GM18868 (cell line): ENCODE measurements around the gene FAM241B.
A peak's percentile ranks its signal among the peaks of the same experiment; 100 is the strongest.

Experiments used
- ATAC-seq: cut with Tn5 transposase; IDR thresholded peaks from one replicate; pipeline ENCODE4 v1.9.1; 2021; ENCODE audit warnings: mild to moderate bottlenecking, moderate library complexity; ENCODE audit not compliant: unreplicated experiment

FAM241B gene

GRCh38 chr10:69629897-69630650 is at the start of gene FAM241B:
FAM241B (plus strand) TSS chr10:69630247; CDS start chr10:69631744, 1,497 bp downstream.
- ATAC-seq = peak; percentile 52

GRCh38 chr10:69580435-69580834 is 49.6 kb upstream of the FAM241B start:
- no peak for ATAC-seq

GRCh38 chr10:69583106-69583505 is 46.9 kb upstream of the FAM241B start:
- no peak for ATAC-seq

GRCh38 chr10:69584624-69585023 is 45.4 kb upstream of the FAM241B start:
- no peak for ATAC-seq

- ATAC-seq = no peak
Measured at GRCh38 chr10:69588358-69588757, 41.7 kb upstream of the FAM241B start.

- no peak for ATAC-seq
Measured at GRCh38 chr10:69600761-69601330, 29.2 kb upstream of the FAM241B start.

- no peak for ATAC-seq
Measured at GRCh38 chr10:69609077-69609476, 21.0 kb upstream of the FAM241B start.

GRCh38 chr10:69612760-69613159 is 17.3 kb upstream of the FAM241B start:
- ATAC-seq = no peak

- no peak for ATAC-seq
Measured at GRCh38 chr10:69614130-69614529, 15.9 kb upstream of the FAM241B start.

GRCh38 chr10:69616358-69616757 is 13.7 kb upstream of the FAM241B start:
- no peak for ATAC-seq

GRCh38 chr10:69618746-69619145 is 11.3 kb upstream of the FAM241B start:
- no peak for ATAC-seq

- ATAC-seq = no peak
Measured at GRCh38 chr10:69619626-69620025, 10.4 kb upstream of the FAM241B start.

- ATAC-seq = no peak
Measured at GRCh38 chr10:69620625-69621024, 9.4 kb upstream of the FAM241B start.

GRCh38 chr10:69624245-69624786 is 5.7 kb upstream of the FAM241B start:
- ATAC-seq = no peak

- no peak for ATAC-seq
Measured at GRCh38 chr10:69626826-69627225, 3.2 kb upstream of the FAM241B start.

GRCh38 chr10:69628891-69629290 is 1.2 kb upstream of the FAM241B start:
- ATAC-seq = no peak

- ATAC-seq = no peak
Measured at GRCh38 chr10:69629519-69629896, 539 bp upstream of the FAM241B start.

- ATAC-seq = no peak
Measured at GRCh38 chr10:69630651-69631400, 779 bp downstream of the FAM241B start.

- ATAC-seq = no peak
Measured at GRCh38 chr10:69631566-69631965, 1.5 kb downstream of the FAM241B start.

- no peak for ATAC-seq
Measured at GRCh38 chr10:69632516-69633199, 2.6 kb downstream of the FAM241B start.
